Measurements from ENCODE around the gene CHADL. TPM values are rescaled to one million over a fixed set of nuclear protein-coding genes. Genes with fewer than 3 reads are reported as not detected.
A peak's percentile ranks its signal among the peaks of the same experiment; 100 is the strongest.

Gene CHADL
- total RNA-seq, 3 donors from 2014 or later: 1.1 to 8.8 (median 1.9) TPM

DNA sequence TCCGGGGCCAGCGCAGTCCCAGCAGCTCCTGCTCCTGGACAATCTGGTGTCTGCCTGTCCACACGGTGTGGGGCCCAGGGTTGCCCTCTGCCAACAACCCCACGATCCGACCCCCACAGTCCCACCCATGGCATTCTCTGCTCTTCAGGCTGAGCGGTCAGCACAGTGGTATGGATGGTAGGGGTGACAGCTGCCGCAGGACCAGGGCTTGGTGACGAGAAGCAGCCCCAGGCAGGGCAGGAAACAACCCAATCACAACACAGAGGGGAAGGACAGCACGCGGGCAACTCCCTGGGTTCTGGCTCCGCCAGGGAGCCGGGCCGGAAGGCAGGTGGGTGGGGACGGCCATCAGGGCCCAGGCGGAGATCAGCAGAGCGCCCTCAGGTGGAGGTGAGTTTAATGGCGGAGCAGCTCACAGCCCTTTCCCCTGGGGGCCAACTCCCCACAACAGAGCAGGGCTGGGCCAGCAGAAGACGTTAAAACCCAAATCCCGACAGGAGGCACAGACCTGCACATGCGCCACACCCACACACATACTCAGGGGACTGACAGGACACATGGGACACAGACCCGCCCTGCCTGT is 5.3 kb upstream of the CHADL start:
- no peak for DNase-seq
- intact Hi-C loops (cut with DNase I, micrococcal nuclease): no loop called here
- TF ChIP-seq CTCF (IDR thresholded peaks at IDR 0.05): no peak
- Histone ChIP-seq H3K36me3 (ENCODE audit: low read depth) (peaks cover 5% of the 10 kb centered on the region), H3K9me3 (no peaks in the 10 kb centered on the region), H3K4me1 (ENCODE audit: low read depth) (no peaks in the 10 kb centered on the region), H3K4me3 (no peak overlapping the region)
- peak; percentile 13 for ATAC-seq

DNA sequence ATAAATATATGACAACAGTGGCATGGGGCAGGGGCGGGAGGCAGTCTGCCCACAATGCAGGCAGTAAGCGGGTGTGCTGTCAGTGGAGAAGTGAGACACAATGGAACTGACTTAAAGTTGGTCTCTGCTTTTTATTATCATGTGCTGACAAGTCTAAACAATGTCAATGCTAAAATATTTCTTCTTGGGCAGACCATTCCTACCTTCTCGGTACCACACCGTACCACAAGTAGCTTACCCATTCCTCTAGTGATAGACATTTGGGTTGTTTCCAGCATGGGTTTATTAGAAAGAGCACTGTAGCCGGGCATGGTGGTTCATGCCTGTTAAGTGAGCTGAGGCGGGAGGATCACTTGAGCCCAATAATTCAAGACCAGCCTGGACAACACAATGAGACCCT is 2.6 kb upstream of the CHADL start:
- no peak for DNase-seq
- no peak for TF ChIP-seq CTCF (IDR thresholded peaks at IDR 0.05)
- no peak overlapping the region for H3K4me3 ChIP-seq
- H3K4me1 ChIP-seq (ENCODE audit: low read depth): no peaks in the 10 kb centered on the region
- intact Hi-C loops (cut with DNase I, micrococcal nuclease): no loop called here
- H3K9me3 ChIP-seq: no peaks in the 10 kb centered on the region
- no peak for ATAC-seq
- no peaks in the 10 kb centered on the region for H3K36me3 ChIP-seq (ENCODE audit: low read depth)

GRCh38 chr22:41242396-41243117 is 1.8 kb upstream of the CHADL start:
- DNase-seq (no peak), ATAC-seq (no peak)
- Histone ChIP-seq H3K9me3 (no peaks in the 10 kb centered on the region), H3K36me3 (ENCODE audit: low read depth) (no peaks in the 10 kb centered on the region), H3K4me3 (no peak overlapping the region), H3K4me1 (ENCODE audit: low read depth) (peaks cover 4% of the 10 kb centered on the region)
- intact Hi-C loops (cut with DNase I, micrococcal nuclease): no loop called here
- no peak for TF ChIP-seq CTCF (IDR thresholded peaks at IDR 0.05)

DNA sequence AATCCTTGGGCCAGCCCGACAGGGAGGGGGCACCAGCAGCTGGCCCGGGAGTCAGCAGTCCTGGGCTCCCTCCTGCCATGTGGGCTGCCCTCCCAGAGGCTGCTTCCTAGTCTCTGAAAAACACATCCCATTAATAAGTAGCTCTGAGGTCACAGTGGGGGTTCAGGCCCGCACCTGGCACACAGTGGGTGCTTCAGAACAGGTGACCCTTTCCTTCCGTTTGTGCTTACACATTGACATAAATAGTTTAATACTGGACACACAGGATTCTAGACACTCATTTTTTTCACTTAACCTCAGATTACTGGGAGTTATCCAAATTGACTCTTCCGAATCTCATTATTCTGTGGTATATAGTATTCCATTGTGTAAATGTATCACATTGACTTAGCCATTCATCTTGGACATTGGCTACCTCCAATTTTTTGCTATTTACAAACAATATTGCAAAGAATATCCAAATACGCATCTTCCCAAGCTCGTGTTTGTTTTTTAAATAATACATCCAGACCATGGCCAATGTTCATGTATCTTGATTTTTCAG is 474 bp upstream of the CHADL start:
- no peaks in the 10 kb centered on the region for H3K9me3 ChIP-seq
- H3K4me1 ChIP-seq (ENCODE audit: low read depth): peaks cover 11% of the 10 kb centered on the region
- H3K36me3 ChIP-seq (ENCODE audit: low read depth): no peaks in the 10 kb centered on the region
- no peak for TF ChIP-seq CTCF (IDR thresholded peaks at IDR 0.05)
- intact Hi-C loops (cut with DNase I, micrococcal nuclease): no loop called here
- no peak for DNase-seq
- no peak overlapping the region for H3K4me3 ChIP-seq
- no peak for ATAC-seq

GRCh38 chr22:41239443-41240128 is 1.1 kb downstream of the CHADL start:
- intact Hi-C loops (cut with DNase I, micrococcal nuclease): no loop called here
- Histone ChIP-seq H3K36me3 (ENCODE audit: low read depth) (no peaks in the 10 kb centered on the region), H3K4me1 (ENCODE audit: low read depth) (peaks cover 11% of the 10 kb centered on the region), H3K9me3 (no peaks in the 10 kb centered on the region), H3K4me3 (no peak overlapping the region)
- ATAC-seq (no peak), DNase-seq (no peak)
- no peak for TF ChIP-seq CTCF (IDR thresholded peaks at IDR 0.05)

All from mucosa of descending colon (tissue), 3 donors.